ENCODE data around the gene UBE2V1.
"Not testable (repeated sequence)": the region's sequence is repeated elsewhere in the genome, so short reads cannot be mapped to it uniquely, and the experiment has no call there.

Gene UBE2V1

GRCh38 chr20:50136822-50137599 lies 24.1 kb upstream of the UBE2V1 start:
- no peak for DNase-seq

- DNase-seq = not testable (repeated sequence)
Measured at GRCh38 chr20:50135157-50135556, 22.2 kb upstream of the UBE2V1 start.

GRCh38 chr20:50133474-50134217 lies 20.7 kb upstream of the UBE2V1 start:
- DNase-seq = no peak

- no peak for DNase-seq
Measured at GRCh38 chr20:50133041-50133440, 20.1 kb upstream of the UBE2V1 start.

GRCh38 chr20:50130995-50131394 lies 18.0 kb upstream of the UBE2V1 start:
- DNase-seq = no peak

- DNase-seq = no peak
Measured at GRCh38 chr20:50130356-50130723, 17.4 kb upstream of the UBE2V1 start.

GRCh38 chr20:50129662-50130355 lies 16.9 kb upstream of the UBE2V1 start:
- DNase-seq = no peak

GRCh38 chr20:50128520-50128905 lies 15.6 kb upstream of the UBE2V1 start:
- DNase-seq = no peak

- no peak for DNase-seq
Measured at GRCh38 chr20:50127587-50128519, 14.9 kb upstream of the UBE2V1 start.

DNA sequence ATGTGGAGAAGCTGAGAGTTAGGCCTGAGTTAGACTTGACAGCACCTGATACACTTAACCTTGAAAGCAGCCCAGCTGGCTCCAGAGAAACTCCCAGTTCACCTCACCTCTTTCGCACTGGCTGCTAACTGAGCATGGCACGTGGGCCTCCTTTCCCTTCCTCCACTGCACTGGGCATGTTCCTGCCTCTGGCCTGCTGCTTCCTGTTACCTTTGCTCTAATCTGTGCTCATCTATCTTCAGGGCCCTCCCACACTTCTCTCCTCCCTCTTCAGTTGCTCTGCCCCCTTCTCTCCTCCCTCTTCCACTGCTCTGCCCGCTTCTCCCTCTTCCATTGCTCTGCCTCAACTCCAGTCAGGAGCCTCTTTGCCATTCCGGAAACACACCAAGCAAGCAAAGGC lies 13.7 kb upstream of the UBE2V1 start:
- no peak for DNase-seq

DNA sequence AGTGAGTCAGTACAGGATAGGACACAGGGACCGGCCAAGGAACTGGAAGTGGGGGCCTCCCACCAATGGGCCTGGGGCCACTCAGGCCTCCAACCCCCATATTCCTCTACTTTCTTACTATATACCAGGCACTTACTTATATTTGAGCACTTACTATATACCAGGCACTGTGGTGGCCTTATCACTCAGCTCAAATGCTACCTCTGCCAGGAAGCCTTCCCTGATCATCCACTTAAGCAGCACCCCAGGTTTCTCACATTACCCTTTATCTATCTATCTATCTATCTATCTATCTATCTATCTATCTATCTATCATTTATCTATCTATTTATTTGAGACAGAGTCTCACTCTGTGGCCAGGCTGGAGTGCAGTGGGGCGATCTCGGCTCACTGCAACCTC lies 12.3 kb upstream of the UBE2V1 start:
- no peak for DNase-seq

- DNase-seq = no peak
Measured at GRCh38 chr20:50124496-50124895, 11.5 kb upstream of the UBE2V1 start.

GRCh38 chr20:50123418-50123817 lies 10.5 kb upstream of the UBE2V1 start:
- no peak for DNase-seq

GRCh38 chr20:50122763-50123162 lies 9.8 kb upstream of the UBE2V1 start:
- no peak for DNase-seq

GRCh38 chr20:50121858-50122271 lies 8.9 kb upstream of the UBE2V1 start:
- DNase-seq = no peak

DNA sequence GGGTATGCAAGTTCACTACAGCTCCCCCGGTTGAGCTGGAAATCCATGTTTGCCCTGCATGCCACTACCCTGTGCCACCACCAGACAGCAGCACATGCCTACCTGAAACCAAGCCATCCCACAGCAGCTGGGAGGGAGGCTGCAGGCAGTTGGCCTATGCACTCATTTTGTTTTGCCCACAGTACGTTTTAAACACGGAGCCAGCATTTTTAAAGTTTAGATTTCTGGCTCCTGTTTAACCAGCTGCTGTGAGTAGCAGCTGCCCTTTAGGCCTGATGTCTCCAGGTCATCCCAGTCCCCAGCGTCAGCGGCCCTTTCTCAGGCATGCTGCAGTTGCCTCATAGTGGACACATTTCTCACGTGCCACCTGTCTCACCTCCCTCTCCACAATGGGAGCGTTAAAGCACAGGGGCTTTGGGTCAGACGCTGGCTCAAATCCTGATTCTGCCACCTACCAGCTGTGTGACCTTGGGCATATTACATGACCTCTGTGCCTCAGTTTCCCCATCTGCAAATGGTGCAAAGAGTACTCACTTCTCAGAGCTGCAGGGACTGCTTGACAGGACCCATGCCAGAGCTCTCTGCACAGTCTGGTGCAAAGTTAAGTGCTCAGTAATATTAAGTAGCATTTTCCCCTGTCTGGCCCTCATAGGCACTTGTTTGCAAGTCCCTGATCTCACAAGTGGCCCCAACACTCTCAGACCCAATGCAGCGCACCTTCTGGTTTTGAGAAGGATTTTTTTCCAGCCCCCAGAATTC lies 8.2 kb upstream of the UBE2V1 start:
- peak; percentile 71 for DNase-seq

DNA sequence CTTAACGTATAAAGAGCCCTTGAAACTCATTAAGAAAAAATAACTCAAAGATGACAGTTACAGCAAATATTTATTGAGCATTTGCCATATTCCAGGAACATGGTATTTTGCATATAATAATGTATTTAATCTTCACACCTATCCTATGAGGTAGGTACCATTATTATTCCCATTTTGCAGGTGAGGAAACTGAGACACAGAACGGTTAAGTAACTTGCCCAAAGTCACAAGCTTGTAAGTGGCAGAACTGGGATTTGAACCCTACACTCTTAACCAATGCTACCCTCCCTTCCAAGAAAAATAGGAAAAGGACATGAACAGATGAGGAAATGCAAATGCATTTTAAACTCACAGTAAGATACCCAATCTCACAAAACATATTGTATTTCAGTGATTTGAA lies 5.3 kb upstream of the UBE2V1 start:
- DNase-seq = no peak

GRCh38 chr20:50116368-50116999 lies 3.5 kb upstream of the UBE2V1 start:
- DNase-seq = no peak

DNA sequence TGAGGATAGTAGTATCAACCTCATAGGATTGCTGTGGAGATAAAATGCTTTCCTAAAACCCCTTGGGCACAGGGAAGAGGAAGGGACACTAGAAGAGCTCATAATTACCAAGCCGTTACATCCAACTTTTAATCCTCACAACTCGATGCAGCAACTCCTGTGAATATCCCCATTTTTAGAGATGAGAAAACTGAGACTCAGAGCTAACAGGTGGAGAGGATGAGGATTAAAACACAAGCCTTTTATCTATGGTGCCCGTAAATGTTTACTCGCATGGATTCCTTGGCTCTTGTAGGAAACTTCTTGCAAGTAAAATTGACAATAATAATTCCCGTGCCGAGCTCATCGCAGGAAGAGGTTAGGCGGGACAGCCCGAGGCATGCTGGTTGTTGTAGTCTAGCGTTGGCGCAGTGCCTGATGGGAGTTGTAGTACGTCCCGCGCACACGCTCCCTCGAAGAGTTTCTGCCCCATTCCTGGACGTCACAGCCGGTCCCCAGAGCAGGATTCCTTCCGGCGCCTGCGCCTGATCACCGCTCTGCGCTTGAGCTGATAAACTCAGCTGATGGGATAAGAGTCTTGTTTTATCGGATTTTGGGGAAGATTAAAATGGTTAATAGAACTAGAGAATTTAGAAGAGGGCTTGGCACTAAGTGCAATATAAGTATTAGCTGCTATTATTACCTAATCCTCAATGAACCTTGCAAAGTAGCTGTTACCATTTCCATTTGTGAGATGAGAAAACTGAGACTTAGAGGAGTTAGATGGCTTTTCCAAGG lies 2.8 kb upstream of the UBE2V1 start:
- peak; percentile 92 for DNase-seq

DNA sequence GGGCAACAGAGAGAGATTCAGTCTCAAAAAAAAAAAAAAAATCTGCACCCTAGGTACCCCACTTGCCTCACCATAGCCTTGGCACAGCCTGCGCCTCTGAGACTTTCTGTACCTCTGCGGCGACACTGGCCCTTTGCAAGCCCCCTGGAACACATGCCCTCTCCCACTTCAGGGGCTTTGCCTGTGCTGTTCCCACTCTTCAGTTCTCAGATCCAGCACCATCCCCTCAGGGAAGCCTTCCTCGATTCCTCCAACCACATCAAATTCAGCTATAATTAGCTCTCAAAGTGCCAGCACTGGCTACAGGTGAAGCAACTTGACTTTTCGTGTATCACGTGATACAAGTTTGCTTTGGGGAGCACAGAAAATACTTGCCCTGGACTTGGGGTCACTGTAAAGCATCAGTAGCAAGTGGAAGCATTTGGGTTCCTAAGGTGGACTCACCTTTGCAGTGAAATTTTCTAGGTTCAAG lies 2.1 kb upstream of the UBE2V1 start:
- DNase-seq = no peak

All from activated CD8-positive, alpha-beta memory T cell treated with anti-CD3 and anti-CD28 coated beads for 24 hours (primary cell).